ENCODE data around the gene KCNMA1.

The KCNMA1 gene

DNA sequence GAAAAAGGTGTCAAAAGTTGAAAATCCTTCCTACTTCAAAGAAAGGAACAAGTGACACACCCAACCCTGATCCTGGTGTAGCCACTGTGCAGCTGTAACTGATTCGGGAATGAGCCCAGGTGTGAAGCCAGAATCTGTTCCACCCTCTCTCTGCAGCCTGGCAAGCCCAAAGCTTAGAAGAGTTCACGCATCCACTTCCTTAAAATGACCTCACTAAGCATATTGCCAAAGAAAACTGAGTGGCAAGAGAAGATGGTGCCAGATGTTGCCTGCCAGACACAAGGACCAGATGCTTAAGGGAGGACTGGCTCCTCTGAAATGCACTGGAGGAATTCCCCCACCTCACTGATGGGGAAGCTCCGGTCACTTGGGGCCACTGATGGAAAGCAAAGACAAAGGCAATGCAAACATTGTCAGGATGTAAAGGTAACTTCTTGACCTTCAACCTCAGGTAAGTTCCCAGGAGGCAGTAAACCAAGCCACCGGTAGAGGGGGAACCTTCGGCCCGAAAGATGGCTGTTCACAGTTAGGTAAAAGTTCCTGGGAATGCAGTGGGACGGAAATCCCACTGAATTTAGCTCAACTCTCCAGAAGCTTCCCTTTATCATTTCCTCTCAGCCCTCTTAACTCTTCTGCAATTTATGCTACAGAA lies 554.9 kb downstream of the KCNMA1 start:
- Histone ChIP-seq H3K27ac (ENCODE audit: low read length) (no peak overlapping the region), H3K4me1 (ENCODE audit: control insufficient read depth, insufficient read depth, low read length) (peaks cover 7% of the 10 kb centered on the region)
- DNase-seq (ENCODE audit: low read depth, low spot score), result peak; percentile 57

DNA sequence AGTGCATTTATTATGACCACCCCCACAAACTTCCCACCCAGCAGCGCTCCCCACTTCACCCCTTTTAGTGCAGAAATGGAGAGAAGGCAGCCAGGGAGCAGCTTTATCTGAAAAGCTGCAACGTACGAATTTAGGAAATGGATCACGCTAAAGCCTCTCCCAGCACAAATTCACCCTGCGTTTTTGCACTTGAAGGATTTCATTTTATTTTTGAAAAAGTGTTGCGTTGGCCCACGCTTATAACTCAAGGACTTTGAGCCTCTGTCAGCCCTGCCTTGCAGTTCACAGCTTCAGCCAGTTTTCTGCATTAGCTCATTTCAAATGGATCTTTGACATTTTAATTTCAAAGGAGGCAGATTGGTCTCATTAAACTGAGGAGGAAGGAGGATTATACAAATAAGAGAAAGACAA lies 556.1 kb downstream of the KCNMA1 start:
- DNase-seq (ENCODE audit: low read depth, low spot score), result peak; percentile 7
- Histone ChIP-seq H3K27me3 (ENCODE audit: control insufficient read depth, insufficient read depth, low read length) (no peaks in the 10 kb centered on the region), H3K4me3 (ENCODE audit: low read length) (no peak overlapping the region), H3K4me1 (ENCODE audit: control insufficient read depth, insufficient read depth, low read length) (peaks cover 7% of the 10 kb centered on the region), H3K9me3 (ENCODE audit: control insufficient read depth, insufficient read depth, low read length) (no peaks in the 10 kb centered on the region), H3K27ac (ENCODE audit: low read length) (no peak overlapping the region), H3K36me3 (ENCODE audit: control insufficient read depth, insufficient read depth, low read length) (no peaks in the 10 kb centered on the region)
- WGBS (ENCODE audit: insufficient coverage, insufficient read length), result no CpG with 5 or more reads among the region's 7 CpGs

More for the DNA sequence above, 554.9 kb downstream of the KCNMA1 start:
- Histone ChIP-seq H3K36me3 (ENCODE audit: control insufficient read depth, insufficient read depth, low read length) (no peaks in the 10 kb centered on the region), H3K4me3 (ENCODE audit: low read length) (no peak overlapping the region), H3K27me3 (ENCODE audit: control insufficient read depth, insufficient read depth, low read length) (no peaks in the 10 kb centered on the region), H3K9me3 (ENCODE audit: control insufficient read depth, insufficient read depth, low read length) (no peaks in the 10 kb centered on the region)
- no CpG with 5 or more reads among the region's 7 CpGs for WGBS (ENCODE audit: insufficient coverage, insufficient read length)

DNA sequence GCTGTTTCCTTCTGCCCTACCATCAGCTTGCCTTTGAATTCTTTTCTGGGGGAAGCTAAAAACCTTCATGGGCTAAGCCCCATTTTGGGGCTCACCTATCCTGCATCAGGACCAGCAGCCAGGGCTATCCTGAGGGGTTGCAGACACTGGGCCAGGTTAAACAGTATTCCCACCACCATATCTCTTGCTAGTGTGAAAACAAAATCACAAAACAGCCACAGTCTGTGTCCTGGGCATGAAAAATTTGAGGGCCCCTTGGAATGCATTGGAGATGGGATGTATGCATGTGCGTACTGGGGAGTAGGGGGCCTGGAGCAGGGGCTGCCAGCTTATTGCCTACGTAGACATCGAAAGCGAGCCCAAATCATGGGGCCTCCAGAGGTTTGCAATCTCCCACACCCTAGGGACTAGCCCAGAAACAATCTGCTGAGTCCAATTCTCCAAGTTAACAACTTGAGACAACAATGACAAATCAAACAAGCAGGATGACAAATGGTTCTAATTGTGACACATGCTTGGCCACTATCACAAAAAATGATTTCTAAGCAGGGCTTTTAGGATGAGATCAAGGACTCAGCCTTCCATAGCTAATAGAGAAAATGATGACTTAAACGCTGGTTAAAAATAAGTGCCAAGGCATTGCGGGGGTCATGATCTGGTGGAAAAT lies 557.1 kb downstream of the KCNMA1 start:
- Histone ChIP-seq H3K9me3 (ENCODE audit: control insufficient read depth, insufficient read depth, low read length) (no peaks in the 10 kb centered on the region), H3K4me3 (ENCODE audit: low read length) (no peak overlapping the region), H3K36me3 (ENCODE audit: control insufficient read depth, insufficient read depth, low read length) (no peaks in the 10 kb centered on the region), H3K4me1 (ENCODE audit: control insufficient read depth, insufficient read depth, low read length) (peaks cover 7% of the 10 kb centered on the region), H3K27ac (ENCODE audit: low read length) (no peak overlapping the region), H3K27me3 (ENCODE audit: control insufficient read depth, insufficient read depth, low read length) (no peaks in the 10 kb centered on the region)
- WGBS (ENCODE audit: insufficient coverage, insufficient read length), result no CpG with 5 or more reads among the region's 6 CpGs
- no peak for DNase-seq (ENCODE audit: low read depth, low spot score)

DNA sequence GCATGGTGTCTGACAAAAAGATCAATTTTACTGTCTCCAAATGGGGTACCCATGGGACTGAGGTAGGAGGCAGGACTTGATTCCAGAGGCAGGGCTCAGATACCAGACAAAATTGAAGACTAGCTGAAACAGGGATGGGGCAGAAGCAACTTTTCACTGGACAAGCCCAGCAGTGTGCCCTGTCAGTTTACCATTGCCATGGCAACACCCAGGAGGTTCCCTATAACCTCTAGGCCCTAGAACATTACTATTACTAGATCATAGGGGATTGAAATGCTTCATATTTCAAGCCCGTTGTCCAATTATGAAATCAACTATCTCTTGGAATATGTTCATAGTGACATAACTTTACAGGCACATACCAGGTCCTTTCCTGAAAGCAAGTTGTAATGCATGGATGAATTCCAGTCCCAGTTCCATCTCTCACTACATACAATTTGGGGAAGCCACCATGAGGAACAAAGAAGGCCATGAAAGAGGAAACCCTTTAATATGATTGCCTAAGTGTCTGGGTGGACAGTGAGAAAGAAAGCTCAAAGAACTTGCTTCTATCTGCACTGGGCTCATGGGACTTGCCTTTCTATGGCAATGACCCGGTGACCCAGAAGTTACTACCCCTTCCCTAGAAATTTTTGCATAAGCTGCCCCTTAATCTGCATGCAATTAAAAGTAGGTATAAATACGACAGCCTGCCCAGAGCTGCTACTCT lies 557.9 kb downstream of the KCNMA1 start:
- no peaks in the 10 kb centered on the region for H3K9me3 ChIP-seq (ENCODE audit: control insufficient read depth, insufficient read depth, low read length)
- H3K27ac ChIP-seq (ENCODE audit: low read length), result no peak overlapping the region
- DNase-seq (ENCODE audit: low read depth, low spot score), result no peak
- H3K4me3 ChIP-seq (ENCODE audit: low read length), result no peak overlapping the region
- peaks cover 7% of the 10 kb centered on the region for H3K4me1 ChIP-seq (ENCODE audit: control insufficient read depth, insufficient read depth, low read length)
- H3K27me3 ChIP-seq (ENCODE audit: control insufficient read depth, insufficient read depth, low read length), result no peaks in the 10 kb centered on the region
- no CpG with 5 or more reads among the region's 3 CpGs for WGBS (ENCODE audit: insufficient coverage, insufficient read length)
- no peaks in the 10 kb centered on the region for H3K36me3 ChIP-seq (ENCODE audit: control insufficient read depth, insufficient read depth, low read length)

DNA sequence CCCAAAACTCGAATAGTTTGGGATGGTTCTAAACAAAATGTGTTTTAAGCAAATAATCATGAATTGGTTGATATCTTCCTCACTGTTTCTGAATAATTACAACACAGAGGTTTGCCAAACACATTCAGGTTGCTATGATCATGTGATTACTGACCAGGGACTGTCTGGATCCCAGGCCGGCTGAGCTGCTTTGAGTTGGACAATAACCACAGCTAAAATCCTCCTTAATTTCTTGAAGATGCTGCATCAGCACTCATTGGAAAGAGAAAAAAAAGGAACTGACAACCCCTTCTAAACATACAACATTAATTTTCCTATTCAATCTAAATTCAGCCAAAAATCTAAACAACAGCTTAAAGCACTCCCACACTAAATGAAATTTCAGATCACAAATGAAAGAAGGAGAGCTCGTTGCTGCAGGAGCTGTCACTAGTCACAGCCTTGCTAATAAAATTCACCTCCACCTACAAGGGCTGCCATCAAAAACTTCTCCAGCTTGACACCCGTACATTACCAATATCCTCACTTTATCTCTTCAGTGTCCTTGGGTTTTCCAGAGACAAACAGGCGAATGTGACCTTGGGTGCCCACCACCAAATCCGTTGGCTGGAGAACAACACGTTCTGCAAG lies 560.2 kb downstream of the KCNMA1 start:
- Histone ChIP-seq H3K4me1 (ENCODE audit: control insufficient read depth, insufficient read depth, low read length) (peaks cover 3% of the 10 kb centered on the region), H3K36me3 (ENCODE audit: control insufficient read depth, insufficient read depth, low read length) (no peaks in the 10 kb centered on the region), H3K9me3 (ENCODE audit: control insufficient read depth, insufficient read depth, low read length) (no peaks in the 10 kb centered on the region), H3K4me3 (ENCODE audit: low read length) (no peak overlapping the region), H3K27ac (ENCODE audit: low read length) (no peak overlapping the region), H3K27me3 (ENCODE audit: control insufficient read depth, insufficient read depth, low read length) (no peaks in the 10 kb centered on the region)
- DNase-seq (ENCODE audit: low read depth, low spot score), result no peak
- WGBS (ENCODE audit: insufficient coverage, insufficient read length), result no CpG with 5 or more reads among the region's 7 CpGs

DNA sequence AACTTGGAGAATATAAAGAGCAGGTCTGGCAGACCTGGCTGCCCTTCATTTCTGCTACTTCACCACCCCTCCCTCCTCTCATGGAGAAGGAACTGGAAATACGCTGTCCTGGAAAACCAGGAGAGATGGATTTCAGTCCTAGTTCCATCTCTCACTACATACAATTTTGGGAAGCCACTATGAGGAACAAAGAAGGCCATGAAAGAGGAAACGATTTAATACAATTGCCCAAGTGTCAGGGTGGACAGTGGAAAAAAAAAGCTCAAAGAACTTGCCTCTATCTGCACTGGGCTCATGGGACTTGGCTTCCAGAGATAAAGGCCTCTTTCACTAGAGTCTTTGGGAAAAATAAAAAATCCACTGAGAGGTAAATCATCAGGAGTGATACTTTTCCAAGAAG lies 561.7 kb downstream of the KCNMA1 start:
- Histone ChIP-seq H3K9me3 (ENCODE audit: control insufficient read depth, insufficient read depth, low read length) (no peaks in the 10 kb centered on the region), H3K4me1 (ENCODE audit: control insufficient read depth, insufficient read depth, low read length) (peaks cover under 1% of the 10 kb centered on the region), H3K27me3 (ENCODE audit: control insufficient read depth, insufficient read depth, low read length) (no peaks in the 10 kb centered on the region), H3K4me3 (ENCODE audit: low read length) (no peak overlapping the region), H3K36me3 (ENCODE audit: control insufficient read depth, insufficient read depth, low read length) (no peaks in the 10 kb centered on the region), H3K27ac (ENCODE audit: low read length) (no peak overlapping the region)
- WGBS (ENCODE audit: insufficient coverage, insufficient read length), result no CpG with 5 or more reads among the region's 2 CpGs
- no peak for DNase-seq (ENCODE audit: low read depth, low spot score)

DNA sequence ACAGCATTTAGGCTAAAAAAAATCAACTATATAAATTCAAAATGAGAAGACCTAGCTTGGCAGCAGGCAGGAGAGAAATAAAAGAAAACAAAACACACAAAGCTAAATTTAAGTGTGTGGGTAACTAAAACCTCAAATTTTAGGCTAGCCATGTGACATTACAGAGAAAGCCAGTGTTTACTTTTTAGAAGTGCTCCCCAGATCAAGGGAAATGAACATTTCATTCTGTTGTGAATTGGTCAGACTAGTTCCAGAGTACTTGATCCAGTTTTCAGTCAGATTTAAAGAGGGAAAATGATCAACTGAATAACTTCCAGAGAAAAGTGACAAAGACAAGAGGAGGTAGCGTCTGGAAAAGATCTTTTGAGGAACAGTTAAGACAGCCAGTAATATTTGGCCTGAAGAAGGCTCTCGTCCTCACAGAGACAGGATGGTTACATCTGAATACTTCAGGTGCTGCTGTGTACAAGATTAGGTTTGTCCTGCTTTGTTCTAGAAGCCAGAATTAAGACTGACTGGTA lies 563.4 kb downstream of the KCNMA1 start:
- Histone ChIP-seq H3K27ac (ENCODE audit: low read length) (no peak overlapping the region), H3K4me3 (ENCODE audit: low read length) (no peak overlapping the region), H3K27me3 (ENCODE audit: control insufficient read depth, insufficient read depth, low read length) (no peaks in the 10 kb centered on the region), H3K4me1 (ENCODE audit: control insufficient read depth, insufficient read depth, low read length) (no peaks in the 10 kb centered on the region), H3K9me3 (ENCODE audit: control insufficient read depth, insufficient read depth, low read length) (no peaks in the 10 kb centered on the region), H3K36me3 (ENCODE audit: control insufficient read depth, insufficient read depth, low read length) (no peaks in the 10 kb centered on the region)
- WGBS (ENCODE audit: insufficient coverage, insufficient read length), result no CpG with 5 or more reads among the region's 2 CpGs
- no peak for DNase-seq (ENCODE audit: low read depth, low spot score)

DNA sequence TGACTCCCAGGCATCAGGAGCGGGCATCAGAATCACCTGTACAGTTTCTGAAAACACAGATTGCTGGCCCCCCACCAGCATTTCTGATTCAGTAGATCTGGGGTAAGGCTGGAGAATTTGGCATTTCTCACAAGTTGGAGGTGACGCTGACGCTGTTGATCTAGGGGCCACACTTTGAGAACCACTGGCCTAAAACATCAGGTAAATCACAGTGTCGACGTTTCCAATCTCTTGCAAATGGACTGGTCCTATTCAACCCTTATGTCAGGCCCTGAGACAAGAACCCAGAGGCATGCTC lies 564.0 kb downstream of the KCNMA1 start:
- Histone ChIP-seq H3K27me3 (ENCODE audit: control insufficient read depth, insufficient read depth, low read length) (no peaks in the 10 kb centered on the region), H3K4me3 (ENCODE audit: low read length) (no peak overlapping the region), H3K27ac (ENCODE audit: low read length) (no peak overlapping the region), H3K9me3 (ENCODE audit: control insufficient read depth, insufficient read depth, low read length) (no peaks in the 10 kb centered on the region), H3K4me1 (ENCODE audit: control insufficient read depth, insufficient read depth, low read length) (no peaks in the 10 kb centered on the region), H3K36me3 (ENCODE audit: control insufficient read depth, insufficient read depth, low read length) (no peaks in the 10 kb centered on the region)
- no peak for DNase-seq (ENCODE audit: low read depth, low spot score)
- no CpG with 5 or more reads among the region's 5 CpGs for WGBS (ENCODE audit: insufficient coverage, insufficient read length)

DNA sequence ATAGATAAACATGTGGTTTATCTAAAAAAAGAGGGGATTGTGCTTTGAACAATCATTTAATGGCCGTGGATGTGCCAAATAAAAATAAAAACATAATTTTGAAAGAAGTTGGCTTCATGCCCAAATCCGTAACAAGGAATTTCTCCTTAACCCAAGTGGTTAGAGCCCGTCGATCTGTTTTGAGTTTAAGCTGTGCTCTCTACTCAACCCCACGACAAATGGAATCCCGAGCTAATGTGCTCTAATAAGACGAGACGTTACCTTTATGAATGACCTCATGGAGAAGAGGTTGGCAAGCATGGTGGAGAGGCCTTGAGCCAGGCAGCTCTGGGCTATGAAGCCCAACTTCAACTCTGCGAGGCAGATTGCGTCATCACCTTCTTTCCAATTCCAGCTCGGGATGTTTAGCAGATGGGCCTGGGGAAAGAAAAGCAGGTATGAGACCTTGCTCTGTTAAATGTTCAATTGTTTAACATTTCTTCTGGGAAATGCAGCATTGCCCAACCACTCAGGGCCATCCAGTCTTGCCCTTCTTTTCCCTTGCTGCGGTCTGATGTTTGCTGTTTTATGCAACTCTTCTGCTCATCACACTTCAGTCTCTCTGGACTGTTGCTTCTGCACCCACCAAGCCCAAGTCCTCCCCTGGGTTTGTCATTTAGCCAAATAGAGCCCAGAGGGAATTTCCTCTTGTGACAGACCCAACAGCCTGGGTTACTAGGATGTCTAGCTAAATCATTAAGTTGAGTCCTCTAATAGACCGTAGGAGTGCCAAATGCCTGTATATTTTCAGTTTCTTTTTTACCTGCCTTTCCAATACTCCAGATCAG lies 564.6 kb downstream of the KCNMA1 start:
- no peaks in the 10 kb centered on the region for H3K27me3 ChIP-seq (ENCODE audit: control insufficient read depth, insufficient read depth, low read length)
- H3K4me1 ChIP-seq (ENCODE audit: control insufficient read depth, insufficient read depth, low read length), result no peaks in the 10 kb centered on the region
- DNase-seq (ENCODE audit: low read depth, low spot score), result no peak
- no peak overlapping the region for H3K27ac ChIP-seq (ENCODE audit: low read length)
- no peaks in the 10 kb centered on the region for H3K36me3 ChIP-seq (ENCODE audit: control insufficient read depth, insufficient read depth, low read length)
- no peak overlapping the region for H3K4me3 ChIP-seq (ENCODE audit: low read length)
- H3K9me3 ChIP-seq (ENCODE audit: control insufficient read depth, insufficient read depth, low read length), result no peaks in the 10 kb centered on the region
- WGBS (ENCODE audit: insufficient coverage, insufficient read length), result no CpG with 5 or more reads among the region's 13 CpGs

DNA sequence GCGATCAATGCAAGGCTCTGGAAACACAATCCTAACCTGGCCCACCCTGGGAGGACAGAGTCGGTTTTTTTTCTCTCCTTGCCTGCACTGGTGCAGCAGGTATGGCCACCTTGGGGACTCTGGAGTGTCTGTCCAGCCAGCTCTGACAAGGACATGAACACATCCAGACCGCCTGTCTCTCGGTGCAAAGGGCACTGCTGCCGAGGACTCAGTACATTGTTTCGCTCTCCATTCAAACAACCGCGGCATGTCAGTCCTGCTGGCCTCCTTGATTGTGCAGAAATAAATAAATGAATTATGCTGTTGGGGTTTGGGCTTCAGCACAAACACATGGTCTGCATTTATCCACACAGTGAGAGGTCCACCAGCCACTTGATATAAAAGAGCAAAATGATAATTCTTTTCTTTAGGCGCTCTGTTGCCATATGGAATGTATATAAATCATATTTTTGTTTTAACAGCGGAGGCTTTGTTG lies 565.2 kb downstream of the KCNMA1 start:
- no peaks in the 10 kb centered on the region for H3K27me3 ChIP-seq (ENCODE audit: control insufficient read depth, insufficient read depth, low read length)
- DNase-seq (ENCODE audit: low read depth, low spot score), result no peak
- no peak overlapping the region for H3K27ac ChIP-seq (ENCODE audit: low read length)
- H3K9me3 ChIP-seq (ENCODE audit: control insufficient read depth, insufficient read depth, low read length), result no peaks in the 10 kb centered on the region
- H3K4me1 ChIP-seq (ENCODE audit: control insufficient read depth, insufficient read depth, low read length), result no peaks in the 10 kb centered on the region
- H3K36me3 ChIP-seq (ENCODE audit: control insufficient read depth, insufficient read depth, low read length), result no peaks in the 10 kb centered on the region
- H3K4me3 ChIP-seq (ENCODE audit: low read length), result no peak overlapping the region
- no CpG with 5 or more reads among the region's 10 CpGs for WGBS (ENCODE audit: insufficient coverage, insufficient read length)

Data from iPS DF 6.9 (cell line).